Parietal lobe (tissue), 1 donor: ENCODE results near the gene FNDC5. TPM values are rescaled to one million over a fixed set of nuclear protein-coding genes. Genes with fewer than 3 reads are reported as not detected.

ENCODE experiments used
- total RNA-seq: library from RNA; depleted of rRNA; stranded (reverse); fragments of >200 nt; gene quantifications from one replicate; pipeline ENCODE4 v1.2.3, GENCODE V29; 2014

Gene FNDC5
- 16.9 TPM for total RNA-seq

DNA sequence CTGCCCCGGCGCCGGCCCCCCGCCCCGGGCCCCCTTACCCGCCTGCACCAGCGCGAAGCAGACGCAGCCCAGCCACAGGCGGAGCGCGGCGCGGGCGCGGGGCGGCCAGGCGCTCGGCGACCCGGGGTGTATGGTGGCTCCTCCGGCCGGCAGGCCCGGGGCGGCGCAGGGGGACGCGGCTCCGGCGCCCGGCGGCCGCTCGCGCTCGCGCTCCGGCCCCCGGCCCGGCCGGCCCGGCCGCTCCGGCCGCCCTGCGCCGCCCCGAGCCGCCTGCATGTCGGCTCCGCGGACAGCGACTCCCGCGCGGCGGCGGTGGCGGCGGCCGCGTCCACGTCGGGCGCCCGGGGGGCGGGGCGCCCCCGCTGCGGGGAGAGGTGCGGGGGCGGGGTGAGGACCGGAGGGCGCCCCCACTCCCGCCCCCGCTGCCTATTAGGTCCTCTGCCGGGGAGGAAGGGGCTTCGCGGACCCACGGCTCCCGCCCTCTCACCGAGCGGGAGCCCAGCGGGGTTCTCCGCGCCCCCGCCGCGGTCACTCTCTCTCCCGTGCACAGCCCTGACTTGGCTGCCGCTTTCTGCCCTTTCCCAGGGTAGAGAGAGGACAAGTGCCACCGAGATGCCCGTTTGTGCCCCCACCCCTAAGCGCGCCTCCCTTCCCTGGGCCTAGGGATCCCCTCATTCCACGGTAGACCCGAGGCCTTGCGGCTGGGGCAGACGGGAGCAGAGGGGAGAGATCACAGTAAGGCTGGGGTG is at the start of gene FNDC5:
Gene FNDC5, minus strand, starts transcription at position 298 of the 749 bp plus-strand sequence.

GRCh38 chr1:32900956-32901822 is 30.5 kb upstream of the FNDC5 start, which contains the start of gene TMEM54:
Gene TMEM54, minus strand, starts transcription at chr1:32901389. Its CDS starts 151 bp downstream, at chr1:32901238.

GRCh38 chr1:32886004-32886827 is 15.5 kb upstream of the FNDC5 start, which contains the start of gene HPCA:
Gene HPCA, plus strand, starts transcription at chr1:32886491. Its CDS starts 2,408 bp downstream, at chr1:32888899.

GRCh38 chr1:32817159-32817814 is 53.4 kb downstream of the FNDC5 start, which contains the start of the genes S100PBP and YARS1:
Gene S100PBP, plus strand, starts transcription at chr1:32817653. Its CDS starts 8,447 bp downstream, at chr1:32826100.
Gene YARS1, minus strand, starts transcription at chr1:32817358. Its CDS starts 114 bp downstream, at chr1:32817244.

Other genes with a start within 250 kb of the FNDC5 start
- 34.7 TPM for gene ZBTB8OS, start 220.4 kb downstream of the FNDC5 start, total RNA-seq
- gene RBBP4, start 219.7 kb downstream of the FNDC5 start, total RNA-seq: 234 TPM
- 3.8 TPM for gene SYNC, start 168.1 kb downstream of the FNDC5 start, total RNA-seq
- 52.3 TPM for gene YARS1, start 53.6 kb downstream of the FNDC5 start, total RNA-seq
- 81.7 TPM for gene S100PBP, start 53.3 kb downstream of the FNDC5 start, total RNA-seq
- gene HPCA, start 15.6 kb upstream of the FNDC5 start, total RNA-seq: 29.4 TPM
- gene TMEM54, start 30.5 kb upstream of the FNDC5 start, total RNA-seq: 2.8 TPM
- 40.4 TPM for gene RNF19B, start 93.9 kb upstream of the FNDC5 start, total RNA-seq
- 76.4 TPM for gene AK2, start 166.0 kb upstream of the FNDC5 start, total RNA-seq
- 21.6 TPM for gene AZIN2, start 210.2 kb upstream of the FNDC5 start, total RNA-seq